ENCODE data around the gene ALOX15B. TPM values are rescaled to one million over a fixed set of nuclear protein-coding genes. Genes with fewer than 3 reads are reported as not detected.

The ALOX15B gene
- total and polyA plus RNA-seq, 9 of the 15 experiments (the other 6 are each of a cell fraction or from before 2014, with no cell fraction given) = 0.04 TPM; not detected in 8

DNA sequence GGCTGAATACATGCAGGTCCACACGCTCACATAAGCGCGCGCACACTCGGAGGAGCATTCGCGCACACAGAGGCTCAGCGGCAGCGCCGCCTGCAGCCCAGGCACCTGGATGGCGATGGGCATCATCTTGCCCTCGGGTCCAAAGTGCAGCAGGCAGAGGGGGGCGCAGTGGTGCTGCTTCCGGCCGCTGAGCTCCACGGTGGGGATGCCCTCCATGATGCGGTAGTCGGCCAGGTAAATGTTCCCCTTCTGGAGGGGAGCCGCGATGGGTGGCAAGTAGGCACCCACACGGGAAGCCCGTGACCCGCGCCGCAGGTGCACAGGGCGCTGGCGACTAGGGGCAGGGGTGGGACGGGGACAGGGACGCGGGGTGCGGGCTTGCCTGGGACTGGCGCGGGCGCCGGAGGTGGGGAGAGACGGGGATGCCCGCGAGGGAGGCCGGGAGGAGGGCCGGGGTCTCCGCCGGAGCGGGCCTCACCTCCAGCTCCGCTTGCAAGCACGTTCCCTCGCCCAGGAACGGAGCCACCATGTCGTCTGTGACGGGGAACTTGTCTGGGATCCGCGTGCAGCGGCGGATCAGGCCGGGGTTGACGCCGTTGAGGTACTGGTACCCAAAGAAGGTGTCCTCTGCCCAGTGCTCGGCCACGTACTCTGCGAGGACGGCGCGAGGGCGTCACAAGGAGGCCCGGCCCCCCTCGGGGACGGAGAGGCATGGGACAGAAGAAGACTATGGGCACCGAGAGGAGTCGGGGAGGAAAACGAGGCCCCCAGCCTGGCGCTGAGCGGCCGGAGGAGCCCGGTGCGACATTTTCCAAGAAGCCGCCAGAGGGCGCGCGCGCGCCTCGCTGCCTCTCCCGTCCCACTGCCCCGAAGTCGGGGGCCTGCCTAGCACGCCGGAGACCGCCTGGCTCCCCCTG, 40.7 kb downstream of the ALOX15B start (continued):
- TF ChIP-seq ZKSCAN3 (CRISPR knock-in tag; IDR thresholded peaks at IDR 0.05) (no peak), CCAR2 (IDR thresholded peaks at IDR 0.05; ENCODE audit: low read depth, low read length) (no peak), GABPB1 (CRISPR knock-in tag; IDR thresholded peaks at IDR 0.05) (0 out of 2 replicates have a peak, but pooled peaks have one; percentile 30), PCBP1 (IDR thresholded peaks at IDR 0.05; ENCODE audit: low read depth, low read length, poor library complexity, severe bottlenecking) (no peak), SAFB2 (IDR thresholded peaks at IDR 0.05; ENCODE audit: borderline replicate concordance, low read depth, low read length, severe bottlenecking) (no peak), ZNF263 (CRISPR knock-in tag; IDR thresholded peaks at IDR 0.05; ENCODE audit: borderline replicate concordance) (no peak), SMC3 (conservative IDR thresholded peaks at IDR 0.05; ENCODE audit: insufficient read depth, low read depth, low read length) (peak; percentile 70), LARP7 (IDR thresholded peaks at IDR 0.05) (no peak), NCOA1 (IDR thresholded peaks at IDR 0.05; ENCODE audit: low read depth) (no peak), RB1 (IDR thresholded peaks at IDR 0.05; ENCODE audit: low read depth) (peak; percentile 31; the same call in 1 of the 2 replicates), MAZ (CRISPR knock-in tag; conservative IDR thresholded peaks at IDR 0.05 in 1 of 2, IDR thresholded peaks at IDR 0.05 in 1 of 2) (peak in 1 of 2 experiments; percentile 70; a peak in 2 of 4 replicates), HCFC1 (IDR thresholded peaks at IDR 0.05; ENCODE audit: low read depth, low read length) (no peak), HNRNPLL (IDR thresholded peaks at IDR 0.05; ENCODE audit: low read depth, low read length, poor library complexity, severe bottlenecking) (no peak), ZNF707 (CRISPR knock-in tag; conservative IDR thresholded peaks at IDR 0.05) (no peak), MCM7 (IDR thresholded peaks at IDR 0.05) (no peak), KLF1 (tag; IDR thresholded peaks at IDR 0.05) (no peak), ARHGAP35 (IDR thresholded peaks at IDR 0.05; ENCODE audit: partially characterized antibody) (no peak), L3MBTL2 (IDR thresholded peaks at IDR 0.05) (peak; percentile 87)
- TF ChIP-seq, protein P1, sequence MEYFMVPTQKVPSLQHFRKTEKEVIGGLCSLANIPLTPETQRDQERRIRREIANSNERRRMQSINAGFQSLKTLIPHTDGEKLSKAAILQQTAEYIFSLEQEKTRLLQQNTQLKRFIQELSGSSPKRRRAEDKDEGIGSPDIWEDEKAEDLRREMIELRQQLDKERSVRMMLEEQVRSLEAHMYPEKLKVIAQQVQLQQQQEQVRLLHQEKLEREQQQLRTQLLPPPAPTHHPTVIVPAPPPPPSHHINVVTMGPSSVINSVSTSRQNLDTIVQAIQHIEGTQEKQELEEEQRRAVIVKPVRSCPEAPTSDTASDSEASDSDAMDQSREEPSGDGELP (CRISPR knock-in tag; IDR thresholded peaks at IDR 0.05; ENCODE audit: borderline replicate concordance) = 0 out of 2 replicates have a peak, but pooled peaks have one; percentile 40
- TF ChIP-seq, protein P2, sequence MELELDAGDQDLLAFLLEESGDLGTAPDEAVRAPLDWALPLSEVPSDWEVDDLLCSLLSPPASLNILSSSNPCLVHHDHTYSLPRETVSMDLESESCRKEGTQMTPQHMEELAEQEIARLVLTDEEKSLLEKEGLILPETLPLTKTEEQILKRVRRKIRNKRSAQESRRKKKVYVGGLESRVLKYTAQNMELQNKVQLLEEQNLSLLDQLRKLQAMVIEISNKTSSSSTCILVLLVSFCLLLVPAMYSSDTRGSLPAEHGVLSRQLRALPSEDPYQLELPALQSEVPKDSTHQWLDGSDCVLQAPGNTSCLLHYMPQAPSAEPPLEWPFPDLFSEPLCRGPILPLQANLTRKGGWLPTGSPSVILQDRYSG (tag; conservative IDR thresholded peaks at IDR 0.05; ENCODE audit: low read depth) = no peak
- TF ChIP-seq, protein P3, sequence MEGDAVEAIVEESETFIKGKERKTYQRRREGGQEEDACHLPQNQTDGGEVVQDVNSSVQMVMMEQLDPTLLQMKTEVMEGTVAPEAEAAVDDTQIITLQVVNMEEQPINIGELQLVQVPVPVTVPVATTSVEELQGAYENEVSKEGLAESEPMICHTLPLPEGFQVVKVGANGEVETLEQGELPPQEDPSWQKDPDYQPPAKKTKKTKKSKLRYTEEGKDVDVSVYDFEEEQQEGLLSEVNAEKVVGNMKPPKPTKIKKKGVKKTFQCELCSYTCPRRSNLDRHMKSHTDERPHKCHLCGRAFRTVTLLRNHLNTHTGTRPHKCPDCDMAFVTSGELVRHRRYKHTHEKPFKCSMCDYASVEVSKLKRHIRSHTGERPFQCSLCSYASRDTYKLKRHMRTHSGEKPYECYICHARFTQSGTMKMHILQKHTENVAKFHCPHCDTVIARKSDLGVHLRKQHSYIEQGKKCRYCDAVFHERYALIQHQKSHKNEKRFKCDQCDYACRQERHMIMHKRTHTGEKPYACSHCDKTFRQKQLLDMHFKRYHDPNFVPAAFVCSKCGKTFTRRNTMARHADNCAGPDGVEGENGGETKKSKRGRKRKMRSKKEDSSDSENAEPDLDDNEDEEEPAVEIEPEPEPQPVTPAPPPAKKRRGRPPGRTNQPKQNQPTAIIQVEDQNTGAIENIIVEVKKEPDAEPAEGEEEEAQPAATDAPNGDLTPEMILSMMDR (IDR thresholded peaks at IDR 0.05 in 2 of 3, conservative IDR thresholded peaks at IDR 0.05 in 1 of 3; ENCODE audit: insufficient read depth in 2 of 3, low read depth in 1 of 3, low read length in 3 of 3) = peak; percentile 70 to 86 (median 74)
- TF ChIP-seq, protein P4, sequence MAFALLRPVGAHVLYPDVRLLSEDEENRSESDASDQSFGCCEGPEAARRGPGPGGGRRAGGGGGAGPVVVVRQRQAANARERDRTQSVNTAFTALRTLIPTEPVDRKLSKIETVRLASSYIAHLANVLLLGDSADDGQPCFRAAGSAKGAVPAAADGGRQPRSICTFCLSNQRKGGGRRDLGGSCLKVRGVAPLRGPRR (CRISPR knock-in tag; IDR thresholded peaks at IDR 0.05) = no peak
- TF ChIP-seq, protein P5, sequence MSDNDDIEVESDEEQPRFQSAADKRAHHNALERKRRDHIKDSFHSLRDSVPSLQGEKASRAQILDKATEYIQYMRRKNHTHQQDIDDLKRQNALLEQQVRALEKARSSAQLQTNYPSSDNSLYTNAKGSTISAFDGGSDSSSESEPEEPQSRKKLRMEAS (CRISPR knock-in tag; IDR thresholded peaks at IDR 0.05) = peak; percentile 29; the same call in 1 of the 2 replicates
